HEK293T (cell line): ENCODE results near the gene ANKRD29.

Experiments
- CTCF ChIA-PET: fragments of 350-600 bp; formaldehyde crosslinking; extraction: SDS; loops from one replicate; lab custom pipeline; 2021; ENCODE audit warnings: antibody characterized with exemption, inconsistent platforms; lab: Yijun Ruan, JAX
- POLR2A ChIA-PET: fragments of 350-600 bp; formaldehyde crosslinking; extraction: SDS; loops from one replicate; lab custom pipeline; 2020; ENCODE audit warnings: antibody characterized with exemption, inconsistent platforms; lab: Yijun Ruan, JAX
- DNase-seq: peaks from one replicate; pipeline ENCODE4 v3.0.0; 2012; ENCODE audit warnings: mixed read lengths; ENCODE audit errors: extremely low spot score
- ARNT ChIP-seq: fragments of 450-650 bp; IDR thresholded peaks from 2 replicates; pipeline ENCODE4 v1.6.1; 2017; ENCODE audit warnings: mild to moderate bottlenecking
- BHLHE40 ChIP-seq: fragments of 450-650 bp; IDR thresholded peaks from 2 replicates; pipeline ENCODE4 v1.6.1; 2016; ENCODE audit warnings: mild to moderate bottlenecking, moderate library complexity, borderline replicate concordance
- CTBP1 ChIP-seq: fragments of 450-650 bp; IDR thresholded peaks from 2 replicates; pipeline ENCODE4 v1.6.1; 2016; ENCODE audit warnings: borderline replicate concordance
- ELF4 ChIP-seq: fragments of 450-650 bp; IDR thresholded peaks from 2 replicates; pipeline ENCODE4 v1.6.1; 2017; ENCODE audit warnings: antibody characterized with exemption
- FOXA1 ChIP-seq: fragments of 450-650 bp; IDR thresholded peaks from 2 replicates; pipeline ENCODE4 v1.6.1; 2016; ENCODE audit warnings: mild to moderate bottlenecking
- FOXK2 ChIP-seq: fragments of 450-650 bp; IDR thresholded peaks from 2 replicates; pipeline ENCODE4 v1.6.1; 2016; ENCODE audit warnings: mild to moderate bottlenecking
- FOXM1 ChIP-seq: fragments of 450-650 bp; IDR thresholded peaks from 2 replicates; pipeline ENCODE4 v1.6.1; 2017; ENCODE audit warnings: mild to moderate bottlenecking, borderline replicate concordance
- HDGF ChIP-seq: fragments of 450-650 bp; IDR thresholded peaks from 2 replicates; pipeline ENCODE4 v1.6.1; 2017; ENCODE audit warnings: antibody characterized with exemption, borderline replicate concordance
- L3MBTL2 ChIP-seq: fragments of 450-650 bp; conservative IDR thresholded peaks from 2 replicates; pipeline ENCODE4 v1.6.1; 2016; ENCODE audit warnings: mild to moderate bottlenecking
- LEF1 ChIP-seq: fragments of 450-650 bp; IDR thresholded peaks from 2 replicates; pipeline ENCODE4 v1.6.1; 2017; ENCODE audit warnings: mild to moderate bottlenecking, borderline replicate concordance
- NFRKB ChIP-seq: fragments of 450-650 bp; IDR thresholded peaks from 2 replicates; pipeline ENCODE4 v1.6.1; 2016; ENCODE audit warnings: mild to moderate bottlenecking, moderate library complexity
- PKNOX1 ChIP-seq: fragments of 450-650 bp; IDR thresholded peaks from 2 replicates; pipeline ENCODE4 v1.6.1; 2016
- SP1 ChIP-seq: fragments of 450-650 bp; IDR thresholded peaks from 2 replicates; pipeline ENCODE4 v1.6.1; 2017
- SUZ12 ChIP-seq: fragments of 450-650 bp; IDR thresholded peaks from 2 replicates; pipeline ENCODE4 v1.6.1; 2016; ENCODE audit warnings: mild to moderate bottlenecking
- TARDBP ChIP-seq: fragments of 450-650 bp; IDR thresholded peaks from 2 replicates; pipeline ENCODE4 v1.6.1; 2016
- ZNF384 ChIP-seq: fragments of 450-650 bp; IDR thresholded peaks from 2 replicates; pipeline ENCODE4 v1.6.1; 2016

ANKRD29 gene

GRCh38 chr18:23608211-23608610 is 54.5 kb downstream of the ANKRD29 start:
- ChIA-PET CTCF (interaction anchor here (0.6 to 0.7 kb wide), 2 partner anchors 142 to 512 kb away, joined by 3 read pairs; no protein-coding TSS in a partner anchor), POLR2A (no interaction called here)
- no peak for TF ChIP-seq FOXK2
- TF ChIP-seq SUZ12: no peak
- TF ChIP-seq NFRKB: no peak
- TF ChIP-seq ARNT: no peak
- TF ChIP-seq LEF1: no peak
- TF ChIP-seq TARDBP: no peak
- no peak for TF ChIP-seq HDGF
- no peak for TF ChIP-seq FOXM1
- TF ChIP-seq ELF4: no peak
- TF ChIP-seq CTBP1: no peak
- no peak for TF ChIP-seq PKNOX1
- no peak for TF ChIP-seq BHLHE40
- TF ChIP-seq FOXA1: no peak
- no peak for TF ChIP-seq L3MBTL2
- no peak for TF ChIP-seq ZNF384
- TF ChIP-seq SP1: no peak
- DNase-seq: no peak

GRCh38 chr18:23605941-23606340 is 56.8 kb downstream of the ANKRD29 start:
- POLR2A ChIA-PET: no interaction called here

GRCh38 chr18:23599809-23600208 is 62.9 kb downstream of the ANKRD29 start:
- no peak for DNase-seq
- POLR2A ChIA-PET: no interaction called here

More at GRCh38 chr18:23605941-23606340, 56.8 kb downstream of the ANKRD29 start:
- CTCF ChIA-PET: interaction anchor here (0.6 kb wide), 1 partner anchor 18 kb away, joined by 4 read pairs; no protein-coding TSS in a partner anchor
- TF ChIP-seq FOXA1 (no peak), HDGF (no peak)
- no peak for DNase-seq

GRCh38 chr18:23596183-23596582 is 66.5 kb downstream of the ANKRD29 start:
- ChIA-PET CTCF (interaction anchor here (1.0 kb wide), 2 partner anchors 9 to 11 kb away, joined by 3 read pairs; no protein-coding TSS in a partner anchor), POLR2A (no interaction called here)
- TF ChIP-seq PKNOX1 (no peak), ZNF384 (no peak), HDGF (no peak), FOXA1 (no peak), SP1 (no peak), FOXK2 (no peak), TARDBP (no peak), BHLHE40 (no peak), LEF1 (no peak), SUZ12 (no peak), NFRKB (no peak), FOXM1 (no peak), ELF4 (no peak)
- DNase-seq: no peak

More at GRCh38 chr18:23599809-23600208, 62.9 kb downstream of the ANKRD29 start:
- CTCF ChIA-PET: no interaction called here
- TF ChIP-seq ELF4 (no peak), FOXM1 (no peak), PKNOX1 (no peak), TARDBP (no peak), SUZ12 (no peak), ARNT (no peak), CTBP1 (no peak), ZNF384 (no peak), FOXA1 (no peak), LEF1 (no peak), SP1 (no peak), L3MBTL2 (no peak), HDGF (no peak), BHLHE40 (no peak), FOXK2 (no peak), NFRKB (no peak)

- DNase-seq: no peak
- TF ChIP-seq BHLHE40 (no peak), TARDBP (no peak), FOXA1 (no peak), SP1 (no peak), PKNOX1 (no peak), ELF4 (no peak), FOXM1 (no peak), ARNT (no peak), L3MBTL2 (no peak)
- ChIA-PET POLR2A (no interaction called here), CTCF (no interaction called here)
These were observed 67.1 kb downstream of the ANKRD29 start for GRCh38 chr18:23595591-23595990.

GRCh38 chr18:23593720-23594119 is 69.0 kb downstream of the ANKRD29 start:
- ChIA-PET CTCF (no interaction called here), POLR2A (no interaction called here)
- DNase-seq: no peak

More at GRCh38 chr18:23593720-23594119, 69.0 kb downstream of the ANKRD29 start:
- no peak for TF ChIP-seq LEF1
- no peak for TF ChIP-seq SUZ12
- TF ChIP-seq ZNF384: no peak
- TF ChIP-seq PKNOX1: no peak
- no peak for TF ChIP-seq ARNT
- TF ChIP-seq BHLHE40: no peak
- TF ChIP-seq TARDBP: no peak
- no peak for TF ChIP-seq FOXA1
- TF ChIP-seq FOXM1: no peak
- TF ChIP-seq SP1: no peak
- no peak for TF ChIP-seq L3MBTL2
- TF ChIP-seq ELF4: no peak
- no peak for TF ChIP-seq FOXK2
- TF ChIP-seq CTBP1: no peak
- no peak for TF ChIP-seq NFRKB
